ENCODE results near the gene LTBP1. TPM values are rescaled to one million over a fixed set of nuclear protein-coding genes. Genes with fewer than 3 reads are reported as not detected.
A peak's percentile ranks its signal among the peaks of the same experiment; 100 is the strongest.

Gene LTBP1
- total and polyA plus RNA-seq, 8 donors = 11.0 to 134 (median 25.6) TPM

DNA sequence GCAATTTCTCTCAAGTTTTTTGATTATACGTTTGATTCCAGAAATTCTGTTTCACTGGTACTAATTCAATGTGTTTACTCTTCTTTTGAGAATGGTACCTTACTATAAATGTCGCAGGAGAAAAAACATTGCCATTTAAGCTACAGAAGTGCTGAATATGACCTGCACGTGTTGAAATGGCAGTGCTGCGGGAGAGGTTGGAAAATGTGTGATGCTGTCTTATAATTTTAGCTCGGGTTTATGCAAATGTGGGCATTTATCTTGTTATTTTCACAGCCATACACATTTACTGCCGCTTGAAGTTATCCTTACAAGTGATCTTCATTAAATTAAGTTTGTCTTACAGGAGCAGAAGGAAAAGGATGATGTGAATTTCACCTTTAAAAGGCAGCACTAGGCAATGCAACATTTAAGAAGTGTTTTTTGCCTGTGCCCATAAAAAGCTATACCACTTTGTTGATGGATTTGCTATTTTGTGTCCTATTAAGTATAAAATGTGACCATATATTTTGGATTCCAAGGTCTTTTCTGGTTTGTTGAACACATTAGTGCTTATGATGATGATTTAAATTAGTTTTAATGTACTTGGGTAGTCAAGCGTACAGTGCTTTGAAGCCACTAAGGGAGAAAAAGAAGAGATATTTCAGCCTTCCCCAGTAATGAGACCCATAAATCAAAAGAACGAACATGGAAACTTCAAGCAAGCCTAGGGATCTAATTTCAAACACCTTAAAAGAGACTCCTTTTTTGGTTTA lies 112.1 kb downstream of the LTBP1 start:
- Histone ChIP-seq H3K4me1 (peaks cover 0 to 3% (median 0%) of the 10 kb centered on the region in 4 donors), H3K27ac (peak overlapping the region in 3 of 5 donors; percentile 23 to 70 (median 34)), H3K4me3 (no peak overlapping the region), H3K9me3 (no peaks in the 10 kb centered on the region), H3K27me3 (no peaks in the 10 kb centered on the region), H3K36me3 (no peaks in the 10 kb centered on the region)
- WGBS, 5 donors = 84 to 93% (median 91%) methylated on average over 8 of the region's 8 CpGs
- intact Hi-C loops (cut with DNase I; ENCODE audit: low total_unique reads) = no loop called here
- DNase-seq = no peak
- TF ChIP-seq POLR2AphosphoS5 (IDR thresholded peaks at IDR 0.05) = no peak
- TF ChIP-seq POLR2A (IDR thresholded peaks at IDR 0.05) = no peak
- TF ChIP-seq, protein P1, sequence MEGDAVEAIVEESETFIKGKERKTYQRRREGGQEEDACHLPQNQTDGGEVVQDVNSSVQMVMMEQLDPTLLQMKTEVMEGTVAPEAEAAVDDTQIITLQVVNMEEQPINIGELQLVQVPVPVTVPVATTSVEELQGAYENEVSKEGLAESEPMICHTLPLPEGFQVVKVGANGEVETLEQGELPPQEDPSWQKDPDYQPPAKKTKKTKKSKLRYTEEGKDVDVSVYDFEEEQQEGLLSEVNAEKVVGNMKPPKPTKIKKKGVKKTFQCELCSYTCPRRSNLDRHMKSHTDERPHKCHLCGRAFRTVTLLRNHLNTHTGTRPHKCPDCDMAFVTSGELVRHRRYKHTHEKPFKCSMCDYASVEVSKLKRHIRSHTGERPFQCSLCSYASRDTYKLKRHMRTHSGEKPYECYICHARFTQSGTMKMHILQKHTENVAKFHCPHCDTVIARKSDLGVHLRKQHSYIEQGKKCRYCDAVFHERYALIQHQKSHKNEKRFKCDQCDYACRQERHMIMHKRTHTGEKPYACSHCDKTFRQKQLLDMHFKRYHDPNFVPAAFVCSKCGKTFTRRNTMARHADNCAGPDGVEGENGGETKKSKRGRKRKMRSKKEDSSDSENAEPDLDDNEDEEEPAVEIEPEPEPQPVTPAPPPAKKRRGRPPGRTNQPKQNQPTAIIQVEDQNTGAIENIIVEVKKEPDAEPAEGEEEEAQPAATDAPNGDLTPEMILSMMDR (IDR thresholded peaks at IDR 0.05) = no peak
- no peak for TF ChIP-seq EP300 (IDR thresholded peaks at IDR 0.05)

DNA sequence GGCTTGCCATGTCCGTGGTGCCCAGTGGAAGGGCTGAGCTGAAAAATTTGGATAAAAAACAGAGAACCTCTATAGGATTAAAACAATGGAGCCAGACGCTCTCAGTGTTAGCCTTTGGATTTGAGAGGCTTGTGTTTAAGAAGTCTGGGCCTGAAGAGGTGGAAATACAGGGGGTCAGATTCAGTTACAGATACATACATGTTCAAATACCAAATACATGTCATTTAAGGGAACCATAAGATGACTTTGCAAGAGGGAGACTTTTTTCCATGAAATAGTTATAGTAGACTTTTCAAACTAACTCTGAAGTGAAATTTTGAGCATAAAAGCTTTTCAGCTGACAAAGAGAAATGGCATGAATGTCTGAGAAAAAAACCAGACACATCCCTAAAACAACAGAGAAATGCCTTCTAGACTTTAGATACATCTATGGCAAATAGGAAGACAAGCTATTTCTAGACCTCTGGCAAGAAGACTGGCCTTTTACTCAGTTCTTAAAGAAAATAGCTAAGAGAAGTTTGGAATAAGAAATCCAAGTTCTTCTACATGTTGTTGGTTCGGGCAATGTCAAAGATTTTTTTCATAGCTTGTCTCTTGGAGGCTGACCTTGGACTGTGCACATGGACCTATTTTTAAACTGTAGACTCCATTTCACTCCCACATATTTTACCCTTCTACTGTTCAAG lies 112.9 kb downstream of the LTBP1 start:
- 55 to 86% (median 83%) methylated on average over 3 of the region's 3 CpGs for WGBS, 5 donors
- Histone ChIP-seq H3K9me3 (no peaks in the 10 kb centered on the region), H3K4me3 (no peak overlapping the region), H3K36me3 (no peaks in the 10 kb centered on the region), H3K27me3 (no peaks in the 10 kb centered on the region), H3K27ac (peak overlapping the region in 3 of 5 donors; percentile 23 to 70 (median 34)), H3K4me1 (peaks cover 0 to 3% (median 0%) of the 10 kb centered on the region in 4 donors)
- TF ChIP-seq POLR2AphosphoS5 (IDR thresholded peaks at IDR 0.05) (no peak), POLR2A (IDR thresholded peaks at IDR 0.05) (no peak), EP300 (IDR thresholded peaks at IDR 0.05) (no peak)
- TF ChIP-seq, protein P1 (IDR thresholded peaks at IDR 0.05) = no peak
- peak in 1 of 2 donors; percentile 32 for DNase-seq
- intact Hi-C loops (cut with DNase I; ENCODE audit: low total_unique reads) = no loop called here

DNA sequence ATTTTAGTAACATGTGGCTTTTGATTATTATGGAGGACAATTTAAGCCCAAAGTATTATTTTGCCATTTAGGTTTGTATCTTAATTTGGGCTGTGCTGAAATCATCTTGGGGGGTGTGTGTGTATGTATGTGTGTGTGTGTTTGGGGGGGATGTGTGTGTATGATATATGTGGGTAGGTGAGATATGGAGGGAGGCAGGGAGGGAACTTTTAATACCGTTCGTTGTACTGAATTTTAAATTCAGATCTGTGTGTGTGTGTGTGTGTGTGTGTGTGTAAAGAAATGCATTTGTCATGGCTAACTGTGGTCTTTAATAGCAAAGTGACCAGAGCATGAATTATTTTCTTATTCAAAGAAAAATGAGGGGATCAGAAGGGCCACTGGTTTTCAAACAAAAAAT lies 113.7 kb downstream of the LTBP1 start:
- TF ChIP-seq POLR2AphosphoS5 (IDR thresholded peaks at IDR 0.05) (no peak), EP300 (IDR thresholded peaks at IDR 0.05) (no peak), POLR2A (IDR thresholded peaks at IDR 0.05) (no peak)
- TF ChIP-seq, protein P1 (IDR thresholded peaks at IDR 0.05) = no peak
- H3K4me3 ChIP-seq = no peak overlapping the region
- H3K4me1 ChIP-seq = peaks cover 0 to 3% (median 0%) of the 10 kb centered on the region in 4 donors
- no peaks in the 10 kb centered on the region for H3K27me3 ChIP-seq
- intact Hi-C loops (cut with DNase I; ENCODE audit: low total_unique reads) = no loop called here
- peak overlapping the region in 2 of 5 donors; percentile 34 to 70 for H3K27ac ChIP-seq
- DNase-seq = no peak
- H3K36me3 ChIP-seq = no peaks in the 10 kb centered on the region
- H3K9me3 ChIP-seq = no peaks in the 10 kb centered on the region
- 73 to 93% (median 88%) methylated on average over 2 of the region's 2 CpGs for WGBS, 5 donors

DNA sequence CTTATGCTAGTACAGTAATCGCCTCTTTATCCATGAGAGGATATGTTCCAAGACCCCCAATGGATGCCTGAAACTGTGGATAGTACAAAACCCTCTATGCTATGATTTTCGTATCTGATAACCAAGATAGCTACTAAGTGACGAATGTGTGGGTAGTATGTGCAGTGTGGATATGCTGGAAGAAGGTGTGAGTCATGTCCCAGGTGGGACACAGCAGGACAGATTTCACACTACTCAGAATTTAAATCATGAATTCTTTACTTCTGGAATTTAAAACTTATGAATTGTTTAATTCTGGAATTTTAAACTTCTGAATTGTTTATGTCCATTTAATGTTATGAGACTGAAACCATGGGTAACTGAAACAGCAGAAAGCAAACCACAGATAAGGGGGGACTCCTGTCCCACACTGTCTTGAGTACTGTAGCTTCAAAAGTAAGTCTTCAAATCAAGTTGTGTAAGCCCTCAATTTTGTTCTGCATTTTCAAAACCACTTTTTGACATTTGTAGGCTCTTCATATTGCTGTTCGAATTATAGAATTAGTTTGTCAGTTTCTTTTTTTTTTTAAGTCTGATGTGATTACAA lies 116.0 kb downstream of the LTBP1 start:
- intact Hi-C loops (cut with DNase I; ENCODE audit: low total_unique reads) = no loop called here
- TF ChIP-seq, protein P1 (IDR thresholded peaks at IDR 0.05) = no peak
- TF ChIP-seq EP300 (IDR thresholded peaks at IDR 0.05) (no peak), POLR2A (IDR thresholded peaks at IDR 0.05) (no peak), POLR2AphosphoS5 (IDR thresholded peaks at IDR 0.05) (no peak)
- no peak overlapping the region for H3K4me3 ChIP-seq
- no peaks in the 10 kb centered on the region for H3K27me3 ChIP-seq
- H3K36me3 ChIP-seq = no peaks in the 10 kb centered on the region
- H3K27ac ChIP-seq = no peak overlapping the region
- H3K9me3 ChIP-seq = no peaks in the 10 kb centered on the region
- DNase-seq = no peak
- peaks cover 0 to 5% (median 2%) of the 10 kb centered on the region in 4 donors for H3K4me1 ChIP-seq
- WGBS, 5 donors = 83 to 89% (median 84%) methylated on average over 4 of the region's 4 CpGs
